ENCODE results near the gene COL1A2. TPM values are rescaled to one million over a fixed set of nuclear protein-coding genes. Genes with fewer than 3 reads are reported as not detected.

Gene COL1A2
- total RNA-seq, 2 experiments from 2014 or later: 0.28 to 0.33 TPM

- intact Hi-C loops (cut with DNase I, micrococcal nuclease): no loop called here
- no peak overlapping the region for H3K27ac ChIP-seq (ENCODE audit: low read depth in 1 of 2, low read length in 2 of 2)
- no peak overlapping the region for H3K4me3 Mint-ChIP-seq
- H3K27ac Mint-ChIP-seq: no peak overlapping the region
- H3K27me3 ChIP-seq (ENCODE audit: control insufficient read depth in 1 of 2, insufficient read depth in 2 of 2, low read length in 2 of 2): peaks cover 0 to 6% of the 10 kb centered on the region in 2 experiments
- no peaks in the 10 kb centered on the region for H3K9me3 Mint-ChIP-seq
- no peak for TF ChIP-seq CTCF (IDR thresholded peaks at IDR 0.05)
- ChIA-PET POLR2A (no interaction called here), CTCF (no interaction called here)
- H3K9me3 ChIP-seq (ENCODE audit: control insufficient read depth in 1 of 2, insufficient read depth in 1 of 2, low read length in 2 of 2): no peaks in the 10 kb centered on the region
- no peaks in the 10 kb centered on the region for H3K36me3 ChIP-seq (ENCODE audit: insufficient read depth, low read length)
- no peaks in the 10 kb centered on the region for H3K36me3 Mint-ChIP-seq (ENCODE audit: low read depth)
- DNase-seq (no peak), ATAC-seq (ENCODE audit: poor library complexity) (no peak)
- H3K4me1 Mint-ChIP-seq (ENCODE audit: low read depth): no peaks in the 10 kb centered on the region
- H3K4me3 ChIP-seq (ENCODE audit: low read length): no peak overlapping the region
- H3K4me1 ChIP-seq (ENCODE audit: insufficient read depth, low read length): no peaks in the 10 kb centered on the region
- peaks cover 29% of the 10 kb centered on the region for H3K27me3 Mint-ChIP-seq
Observed at GRCh38 chr7:94411188-94411466, 16.4 kb downstream of the COL1A2 start.

DNA sequence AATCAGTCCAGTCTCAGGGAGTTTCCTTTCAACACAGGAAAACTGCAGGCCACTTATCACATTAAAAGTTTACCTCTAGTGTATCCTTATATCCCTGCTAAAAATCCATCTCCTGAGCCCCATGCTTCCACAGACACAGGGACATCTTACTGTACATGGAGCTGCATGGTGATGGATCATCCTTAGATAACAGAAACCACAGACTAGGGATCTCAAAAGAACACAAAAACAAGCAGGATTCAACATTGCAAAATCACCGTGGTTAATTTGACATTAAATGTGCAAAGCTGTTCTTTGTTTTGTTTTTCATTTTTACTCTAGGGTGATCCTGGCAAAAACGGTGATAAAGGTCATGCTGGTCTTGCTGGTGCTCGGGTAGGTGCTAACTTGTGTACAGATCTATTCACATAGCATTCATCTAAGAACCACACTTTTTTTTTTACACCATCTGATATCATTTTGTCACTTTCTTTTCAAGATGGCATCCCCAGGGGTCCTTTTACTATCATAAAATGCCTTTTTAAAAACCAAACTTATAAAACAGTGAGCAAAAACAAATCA lies 18.1 kb downstream of the COL1A2 start:
- CTCF ChIA-PET: no interaction called here
- TF ChIP-seq CTCF (IDR thresholded peaks at IDR 0.05): no peak
- DNase-seq (no peak), ATAC-seq (ENCODE audit: poor library complexity) (no peak)
- Histone ChIP-seq H3K4me1 (ENCODE audit: insufficient read depth, low read length) (no peaks in the 10 kb centered on the region), H3K9me3 (ENCODE audit: control insufficient read depth in 1 of 2, insufficient read depth in 1 of 2, low read length in 2 of 2) (no peaks in the 10 kb centered on the region), H3K27ac (ENCODE audit: low read depth in 1 of 2, low read length in 2 of 2) (no peak overlapping the region), H3K36me3 (ENCODE audit: insufficient read depth, low read length) (no peaks in the 10 kb centered on the region), H3K4me3 (ENCODE audit: low read length) (no peak overlapping the region), H3K27me3 (ENCODE audit: control insufficient read depth in 1 of 2, insufficient read depth in 2 of 2, low read length in 2 of 2) (no peaks in the 10 kb centered on the region)
- Mint-ChIP-seq H3K27me3 (peaks cover 24% of the 10 kb centered on the region), H3K4me1 (ENCODE audit: low read depth) (no peaks in the 10 kb centered on the region), H3K36me3 (ENCODE audit: low read depth) (no peaks in the 10 kb centered on the region), H3K9me3 (no peaks in the 10 kb centered on the region), H3K27ac (no peak overlapping the region), H3K4me3 (no peak overlapping the region)
- POLR2A ChIA-PET: no interaction called here
- intact Hi-C loops (cut with DNase I, micrococcal nuclease): no loop called here

- H3K27ac ChIP-seq (ENCODE audit: low read depth in 1 of 2, low read length in 2 of 2): no peak overlapping the region
- no peak overlapping the region for H3K27ac Mint-ChIP-seq
- TF ChIP-seq CTCF (IDR thresholded peaks at IDR 0.05): no peak
- H3K27me3 Mint-ChIP-seq: peaks cover 13% of the 10 kb centered on the region
- no peak overlapping the region for H3K4me3 ChIP-seq (ENCODE audit: low read length)
- no peak for ATAC-seq (ENCODE audit: poor library complexity)
- no peak for DNase-seq
- ChIA-PET CTCF (no interaction called here), POLR2A (no interaction called here)
- H3K9me3 Mint-ChIP-seq: no peaks in the 10 kb centered on the region
- H3K36me3 ChIP-seq (ENCODE audit: insufficient read depth, low read length): no peaks in the 10 kb centered on the region
- H3K9me3 ChIP-seq (ENCODE audit: control insufficient read depth in 1 of 2, insufficient read depth in 1 of 2, low read length in 2 of 2): no peaks in the 10 kb centered on the region
- H3K4me1 Mint-ChIP-seq (ENCODE audit: low read depth): no peaks in the 10 kb centered on the region
- H3K36me3 Mint-ChIP-seq (ENCODE audit: low read depth): no peaks in the 10 kb centered on the region
- no peaks in the 10 kb centered on the region for H3K4me1 ChIP-seq (ENCODE audit: insufficient read depth, low read length)
- no peaks in the 10 kb centered on the region for H3K27me3 ChIP-seq (ENCODE audit: control insufficient read depth in 1 of 2, insufficient read depth in 2 of 2, low read length in 2 of 2)
- H3K4me3 Mint-ChIP-seq: no peak overlapping the region
- intact Hi-C loops (cut with DNase I, micrococcal nuclease): no loop called here
Observed at GRCh38 chr7:94414481-94414880, 19.8 kb downstream of the COL1A2 start.

All from CD4-positive, alpha-beta T cell (primary cell).